Ascending aorta (tissue), 2 donors: ENCODE results near the gene NTN3. TPM values are rescaled to one million over a fixed set of nuclear protein-coding genes. Genes with fewer than 3 reads are reported as not detected.

Experiments used
- DNase-seq, 2 donors: peaks; one replicate each; pipeline ENCODE4 v3.0.0-alpha.2; 2019; ENCODE audit warnings: low spot score in 2 of 2
- H3K27ac ChIP-seq, 2 donors: fragments of 200-600 bp; sonication (generic); one replicate each; pipeline ENCODE4 v1.5.1; 2016 to 2017; ENCODE audit warnings: mild to moderate bottlenecking in 1 of 2
- H3K27me3 ChIP-seq: fragments of 200-600 bp; sonication (generic); one replicate; pipeline ENCODE4 v1.5.1; 2017
- H3K36me3 ChIP-seq, 2 donors: fragments of 200-600 bp; sonication (generic); one replicate each; pipeline ENCODE4 v1.5.1; 2016
- H3K4me1 ChIP-seq, 2 donors: fragments of 200-600 bp; sonication (generic); one replicate each; pipeline ENCODE4 v1.5.1; 2016 to 2017; ENCODE audit warnings: mild to moderate bottlenecking in 1 of 2
- H3K4me3 ChIP-seq, 2 donors: fragments of 200-600 bp; sonication (generic); one replicate each; pipeline ENCODE4 v1.5.1; 2016 to 2017; ENCODE audit warnings: mild to moderate bottlenecking in 1 of 2
- H3K9me3 ChIP-seq, 2 donors: fragments of 200-600 bp; sonication (generic); one replicate each; pipeline ENCODE4 v1.5.1; 2016
- CTCF ChIP-seq, 3 experiments: fragments of 200-600 bp in 2 of 3; fragments of 450-650 bp in 1 of 3; sonication (generic) in 2 of 3; IDR thresholded peaks; one replicate each; pipeline ENCODE4 v1.5.1; 2016 to 2019; ENCODE audit warnings: antibody characterized with exemption in 3 of 3, mild to moderate bottlenecking in 1 of 3, moderate library complexity in 1 of 3
- intact Hi-C: fragments of 100-400 bp; cut with DNase I; formaldehyde crosslinking; loops from one replicate; pipeline ENCODE4 v1.15.1; 2023
- total RNA-seq: library from RNA; depleted of rRNA; stranded (reverse); fragments of >200 nt; gene quantifications from one replicate; pipeline ENCODE4 v1.1.0, GENCODE V29; 2016

NTN3 gene
- total RNA-seq, 1 donor from 2014 or later: not detected

- no peak for TF ChIP-seq CTCF (IDR thresholded peaks at IDR 0.05)
- no peaks in the 10 kb centered on the region for H3K9me3 ChIP-seq
- no peaks in the 10 kb centered on the region for H3K27me3 ChIP-seq
- H3K4me1 ChIP-seq: peaks cover 3 to 7% of the 10 kb centered on the region in 2 donors
- no peak overlapping the region for H3K4me3 ChIP-seq
- intact Hi-C loops: loop anchor here (5.0 to 10.0 kb wide), 3 partner anchors 76 to 329 kb away; partner anchors contain the start of genes RNPS1 and SRRM2
- no peaks in the 10 kb centered on the region for H3K36me3 ChIP-seq
- DNase-seq: peak in 1 of 2 donors; percentile 58
- no peak overlapping the region for H3K27ac ChIP-seq
Measured at GRCh38 chr16:2425825-2426430, 45.2 kb upstream of the NTN3 start.

GRCh38 chr16:2426941-2427361 lies 44.1 kb upstream of the NTN3 start:
- Histone ChIP-seq H3K9me3 (no peaks in the 10 kb centered on the region), H3K4me3 (no peak overlapping the region), H3K4me1 (peaks cover 3 to 7% of the 10 kb centered on the region in 2 donors), H3K27me3 (no peaks in the 10 kb centered on the region), H3K27ac (no peak overlapping the region), H3K36me3 (no peaks in the 10 kb centered on the region)
- intact Hi-C loops: loop anchor here (5.0 to 10.0 kb wide), 3 partner anchors 75 to 328 kb away; partner anchors contain the start of genes RNPS1 and SRRM2
- DNase-seq: peak in 1 of 2 donors; percentile 60
- TF ChIP-seq CTCF (IDR thresholded peaks at IDR 0.05): no peak

GRCh38 chr16:2427526-2427925 lies 43.6 kb upstream of the NTN3 start:
- no peak overlapping the region for H3K27ac ChIP-seq
- intact Hi-C loops: loop anchor here (5.0 to 10.0 kb wide), 3 partner anchors 75 to 327 kb away; partner anchors contain the start of genes RNPS1 and SRRM2
- no peaks in the 10 kb centered on the region for H3K9me3 ChIP-seq
- peaks cover 3 to 7% of the 10 kb centered on the region in 2 donors for H3K4me1 ChIP-seq
- DNase-seq: no peak
- no peak for TF ChIP-seq CTCF (IDR thresholded peaks at IDR 0.05)
- no peaks in the 10 kb centered on the region for H3K27me3 ChIP-seq
- H3K4me3 ChIP-seq: no peak overlapping the region
- H3K36me3 ChIP-seq: no peaks in the 10 kb centered on the region

GRCh38 chr16:2428051-2428783 lies 42.9 kb upstream of the NTN3 start:
- intact Hi-C loops: loop anchor here (5.0 to 10.0 kb wide), 3 partner anchors 74 to 327 kb away; partner anchors contain the start of genes RNPS1 and SRRM2
- no peaks in the 10 kb centered on the region for H3K27me3 ChIP-seq
- H3K36me3 ChIP-seq: no peaks in the 10 kb centered on the region
- peak in 2 of 3 experiments; percentile 6 to 33 for TF ChIP-seq CTCF (IDR thresholded peaks at IDR 0.05)
- no peak for DNase-seq
- peak overlapping the region; percentile 57 to 93 for H3K4me3 ChIP-seq
- peaks cover 3 to 7% of the 10 kb centered on the region in 2 donors for H3K4me1 ChIP-seq
- peak overlapping the region; percentile 57 to 68 for H3K27ac ChIP-seq
- no peaks in the 10 kb centered on the region for H3K9me3 ChIP-seq

- Histone ChIP-seq H3K27ac (peak overlapping the region; percentile 57 to 68), H3K4me1 (peaks cover 3 to 7% of the 10 kb centered on the region in 2 donors), H3K36me3 (no peaks in the 10 kb centered on the region), H3K4me3 (peak overlapping the region; percentile 57 to 93), H3K27me3 (no peaks in the 10 kb centered on the region), H3K9me3 (no peaks in the 10 kb centered on the region)
- no peak for DNase-seq
- peak in 1 of 3 experiments; percentile 2 for TF ChIP-seq CTCF (IDR thresholded peaks at IDR 0.05)
- intact Hi-C loops: loop anchor here (1.0 to 10.0 kb wide), 6 partner anchors 32 to 326 kb away; partner anchors contain the start of genes ABCA3, RNPS1, SRRM2 and TBC1D24
Measured at GRCh38 chr16:2428784-2429033, 42.4 kb upstream of the NTN3 start.
